Neuronal stem cell (in vitro differentiated cells): Measurements from ENCODE around the gene HELQ.

ENCODE experiments used
- DNase-seq: peaks from one replicate; pipeline ENCODE4 v3.0.0-alpha.2; 2013; ENCODE audit warnings: low spot score
- H2AFZ ChIP-seq: one replicate; pipeline ENCODE4 v1.6.1; 2013; ENCODE audit warnings: mild to moderate bottlenecking, low read length, inconsistent platforms
- H2AK5ac ChIP-seq: 2 replicates; pipeline ENCODE4 v1.6.1; 2013; ENCODE audit warnings: low read depth, mild to moderate bottlenecking, inconsistent platforms, low read length, moderate library complexity, mixed read lengths
- H2BK120ac ChIP-seq: 2 replicates; pipeline ENCODE4 v1.6.1; 2013; ENCODE audit warnings: low read depth, mild to moderate bottlenecking, inconsistent platforms, low read length, moderate library complexity, mixed read lengths
- H2BK12ac ChIP-seq: one replicate; pipeline ENCODE4 v1.6.1; 2013; ENCODE audit warnings: low read length, inconsistent platforms
- H2BK15ac ChIP-seq: 2 replicates; pipeline ENCODE4 v1.6.1; 2013; ENCODE audit warnings: mild to moderate bottlenecking, low read length, inconsistent platforms, mixed read lengths
- H2BK5ac ChIP-seq: one replicate; pipeline ENCODE4 v1.6.1; 2013; ENCODE audit warnings: inconsistent platforms, mild to moderate bottlenecking, low read length, moderate library complexity
- H3K14ac ChIP-seq: one replicate; pipeline ENCODE4 v1.6.1; 2013; ENCODE audit warnings: low read length, inconsistent platforms
- H3K18ac ChIP-seq: 2 replicates; pipeline ENCODE4 v1.6.1; 2013; ENCODE audit warnings: low read length, inconsistent platforms
- H3K23ac ChIP-seq: 2 replicates; pipeline ENCODE4 v1.6.1; 2013; ENCODE audit warnings: low read depth, mild to moderate bottlenecking, mixed read lengths, low read length, inconsistent platforms; ENCODE audit not compliant: poor library complexity
- H3K27ac ChIP-seq: replicated peaks from 3 replicates; pipeline ENCODE4 v1.5.1; 2013; ENCODE audit warnings: low read length, inconsistent platforms
- H3K27me3 ChIP-seq, 3 experiments: 2 replicates each; pipeline ENCODE4 v1.6.1; 2013; ENCODE audit warnings: low read length in 3 of 3, mild to moderate bottlenecking in 2 of 3, inconsistent platforms in 1 of 3, low read depth in 1 of 3, mixed read lengths in 1 of 3, moderate library complexity in 1 of 3; ENCODE audit not compliant: control insufficient read depth in 3 of 3, insufficient read depth in 3 of 3
- H3K36me3 ChIP-seq, 2 donors: replicated peaks in 1 of 2; 2 replicates each; pipeline ENCODE4 v1.6.1; 2013; ENCODE audit warnings: low read length in 2 of 2; ENCODE audit not compliant: control insufficient read depth in 2 of 2, insufficient read depth in 2 of 2
- H3K4ac ChIP-seq: 2 replicates; pipeline ENCODE4 v1.6.1; 2013; ENCODE audit warnings: inconsistent platforms, mild to moderate bottlenecking, low read length, moderate library complexity
- H3K4me1 ChIP-seq, 2 donors: 1 replicate in 1 of 2; 2 replicates in 1 of 2; pipeline ENCODE4 v1.6.1; 2013; ENCODE audit warnings: low read length in 2 of 2, low read depth in 1 of 2; ENCODE audit not compliant: control insufficient read depth in 2 of 2, insufficient read depth in 1 of 2
- H3K4me2 ChIP-seq: one replicate; pipeline ENCODE4 v1.6.1; 2013; ENCODE audit warnings: mild to moderate bottlenecking, low read length, inconsistent platforms; ENCODE audit not compliant: insufficient read depth, poor library complexity, severe bottlenecking
- H3K4me3 ChIP-seq, 2 donors: 2 replicates each; pipeline ENCODE4 v1.5.1; 2013; ENCODE audit warnings: low read length in 2 of 2, mild to moderate bottlenecking in 2 of 2, inconsistent platforms in 1 of 2, moderate library complexity in 1 of 2
- H3K79me1 ChIP-seq: one replicate; pipeline ENCODE4 v1.6.1; 2013; ENCODE audit warnings: low read depth, mild to moderate bottlenecking, inconsistent platforms, low read length, moderate library complexity
- H3K9ac ChIP-seq: one replicate; pipeline ENCODE4 v1.6.1; 2013; ENCODE audit warnings: mild to moderate bottlenecking, low read depth, low read length, inconsistent platforms; ENCODE audit not compliant: poor library complexity
- H3K9me3 ChIP-seq, 2 donors: replicated peaks in 1 of 2; 2 replicates each; pipeline versions ENCODE3 to v1.6.1; 2013; ENCODE audit warnings: low read length in 2 of 2, mild to moderate bottlenecking in 2 of 2, inconsistent platforms in 1 of 2, low read depth in 1 of 2, mixed read lengths in 1 of 2, moderate library complexity in 1 of 2; ENCODE audit not compliant: control insufficient read depth in 2 of 2, insufficient read depth in 1 of 2
- H4K8ac ChIP-seq: one replicate; pipeline ENCODE4 v1.6.1; 2013; ENCODE audit warnings: low read depth, mild to moderate bottlenecking, inconsistent platforms, low read length, moderate library complexity
- H4K91ac ChIP-seq: one replicate; pipeline ENCODE4 v1.6.1; 2013; ENCODE audit warnings: low read length, low read depth, mild to moderate bottlenecking, inconsistent platforms; ENCODE audit not compliant: poor library complexity
- WGBS, 2 donors: extraction: QIAGEN DNeasy Blood & Tissue Kit; methylation state at CpG; one replicate each; pipeline ENCODE4 v1.1.7; 2013; ENCODE audit warnings: missing lambda C conversion rate in 2 of 2, mixed read lengths in 1 of 2; ENCODE audit not compliant: insufficient read length in 2 of 2, insufficient replicate concordance in 1 of 2; ENCODE audit errors: extremely low coverage in 2 of 2; 5-methylcytosine and 5-hydroxymethylcytosine counted together

HELQ gene

DNA sequence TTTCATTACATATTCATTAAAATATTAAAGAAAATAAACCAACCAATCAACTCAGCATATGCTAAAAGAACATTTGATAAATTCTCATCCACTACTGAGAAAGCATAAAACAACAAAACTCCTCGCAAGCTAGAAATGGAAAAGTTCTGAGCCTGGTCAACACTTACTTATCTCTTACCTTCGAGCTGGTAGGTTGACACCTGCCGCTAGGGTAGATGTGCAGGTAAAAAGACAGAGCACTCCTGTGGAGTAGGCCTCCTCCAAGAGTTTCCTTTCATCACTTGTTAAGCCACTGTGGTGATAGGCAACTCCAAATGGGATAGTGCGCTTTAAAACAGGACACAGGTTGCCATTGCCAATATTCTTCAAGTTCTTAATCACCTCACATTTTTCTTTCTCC, 18.9 kb downstream of the HELQ start:
- peaks cover 2 to 31% of the 10 kb centered on the region in 2 donors for H3K36me3 ChIP-seq
- no peak overlapping the region for H3K4me3 ChIP-seq
- no peak overlapping the region for H3K18ac ChIP-seq
- H3K4me2 ChIP-seq, result no peak overlapping the region
- DNase-seq, result no peak
- H3K9me3 ChIP-seq, result no peaks in the 10 kb centered on the region
- no peak overlapping the region for H2BK12ac ChIP-seq
- WGBS, 2 donors, result no CpG with 5 or more reads among the region's 4 CpGs
- no peaks in the 10 kb centered on the region for H3K79me1 ChIP-seq
- no peak overlapping the region for H3K27ac ChIP-seq
- no peaks in the 10 kb centered on the region for H3K27me3 ChIP-seq
- no peak overlapping the region for H2BK5ac ChIP-seq
- no peak overlapping the region for H2AFZ ChIP-seq
- H2AK5ac ChIP-seq, result no peak overlapping the region
- H4K91ac ChIP-seq, result no peak overlapping the region
- H3K9ac ChIP-seq, result no peak overlapping the region
- no peak overlapping the region for H2BK15ac ChIP-seq
- H3K4ac ChIP-seq, result no peak overlapping the region
- H4K8ac ChIP-seq, result no peak overlapping the region
- no peak overlapping the region for H3K23ac ChIP-seq
- H3K4me1 ChIP-seq, result no peaks in the 10 kb centered on the region
- no peak overlapping the region for H3K14ac ChIP-seq
- no peak overlapping the region for H2BK120ac ChIP-seq

GRCh38 chr4:83431200-83431599, 24.4 kb downstream of the HELQ start:
- H4K91ac ChIP-seq, result no peak overlapping the region
- H2BK12ac ChIP-seq, result no peak overlapping the region
- H3K79me1 ChIP-seq, result no peaks in the 10 kb centered on the region
- H3K36me3 ChIP-seq, result peaks cover 2 to 19% of the 10 kb centered on the region in 2 donors
- no peaks in the 10 kb centered on the region for H3K27me3 ChIP-seq
- H2AFZ ChIP-seq, result no peak overlapping the region
- no peak overlapping the region for H3K23ac ChIP-seq
- no peak overlapping the region for H3K18ac ChIP-seq
- H2AK5ac ChIP-seq, result no peak overlapping the region
- no peak overlapping the region for H3K9ac ChIP-seq
- H3K4ac ChIP-seq, result no peak overlapping the region
- no peak overlapping the region for H3K14ac ChIP-seq
- no peaks in the 10 kb centered on the region for H3K4me1 ChIP-seq
- H3K4me2 ChIP-seq, result no peak overlapping the region
- H3K4me3 ChIP-seq, result no peak overlapping the region
- H2BK120ac ChIP-seq, result no peak overlapping the region
- DNase-seq, result no peak
- no CpG with 5 or more reads among the region's 1 CpG for WGBS, 2 donors
- H2BK15ac ChIP-seq, result no peak overlapping the region
- no peak overlapping the region for H4K8ac ChIP-seq
- H2BK5ac ChIP-seq, result no peak overlapping the region
- H3K9me3 ChIP-seq, result no peaks in the 10 kb centered on the region
- H3K27ac ChIP-seq, result no peak overlapping the region

- peaks cover 0 to 48% of the 10 kb centered on the region in 2 donors for H3K36me3 ChIP-seq
Measured at GRCh38 chr4:83418211-83418610, 37.4 kb downstream of the HELQ start.

DNA sequence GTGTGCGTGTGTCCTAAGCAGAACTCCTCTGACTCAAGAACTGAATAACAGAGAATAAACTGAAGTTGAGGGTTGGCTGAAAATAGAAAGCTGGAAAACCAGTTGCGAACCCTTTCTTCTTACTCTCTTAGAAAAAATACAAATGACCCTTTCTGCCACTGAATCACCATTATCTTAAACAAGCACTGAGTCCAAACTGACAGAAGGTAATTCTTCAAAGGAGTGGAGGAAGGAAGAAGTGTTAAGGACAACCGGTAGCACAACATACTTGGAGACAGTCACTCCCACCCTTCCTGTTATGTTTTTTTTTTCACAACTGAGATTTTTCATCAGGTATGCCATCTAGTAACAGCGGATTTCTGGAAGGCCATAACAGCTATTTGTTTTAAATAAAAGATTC, 38.1 kb downstream of the HELQ start:
- Histone ChIP-seq H3K4me3 (no peak overlapping the region), H3K23ac (no peak overlapping the region), H3K18ac (no peak overlapping the region), H3K27ac (no peak overlapping the region), H3K9ac (no peak overlapping the region), H3K4me1 (no peaks in the 10 kb centered on the region), H3K4ac (no peak overlapping the region), H3K36me3 (peaks cover 0 to 43% of the 10 kb centered on the region in 2 donors), H2AFZ (no peak overlapping the region), H3K27me3 (no peaks in the 10 kb centered on the region), H3K9me3 (no peaks in the 10 kb centered on the region), H3K14ac (no peak overlapping the region), H2AK5ac (no peak overlapping the region), H3K79me1 (no peaks in the 10 kb centered on the region), H2BK5ac (no peak overlapping the region), H4K91ac (no peak overlapping the region), H3K4me2 (no peak overlapping the region), H2BK12ac (no peak overlapping the region), H2BK120ac (no peak overlapping the region), H2BK15ac (no peak overlapping the region), H4K8ac (no peak overlapping the region)
- no CpG with 5 or more reads among the region's 4 CpGs for WGBS, 2 donors
- no peak for DNase-seq

More at GRCh38 chr4:83418211-83418610, 37.4 kb downstream of the HELQ start:
- H3K27me3 ChIP-seq, result no peaks in the 10 kb centered on the region
- H3K4me2 ChIP-seq, result no peak overlapping the region
- no peak overlapping the region for H3K23ac ChIP-seq
- H4K8ac ChIP-seq, result no peak overlapping the region
- H3K9ac ChIP-seq, result no peak overlapping the region
- H2BK120ac ChIP-seq, result no peak overlapping the region
- no peak overlapping the region for H4K91ac ChIP-seq
- no peak overlapping the region for H3K4ac ChIP-seq
- H2BK5ac ChIP-seq, result no peak overlapping the region
- H3K9me3 ChIP-seq, result no peaks in the 10 kb centered on the region
- no peaks in the 10 kb centered on the region for H3K79me1 ChIP-seq
- H3K18ac ChIP-seq, result no peak overlapping the region
- H2AFZ ChIP-seq, result no peak overlapping the region
- H2BK15ac ChIP-seq, result no peak overlapping the region
- H3K14ac ChIP-seq, result no peak overlapping the region
- no peaks in the 10 kb centered on the region for H3K4me1 ChIP-seq
- no peak for DNase-seq
- no peak overlapping the region for H3K4me3 ChIP-seq
- H2AK5ac ChIP-seq, result no peak overlapping the region
- no peak overlapping the region for H3K27ac ChIP-seq
- no peak overlapping the region for H2BK12ac ChIP-seq
